Measurements from ENCODE around the gene BASP1. TPM values are rescaled to one million over a fixed set of nuclear protein-coding genes. Genes with fewer than 3 reads are reported as not detected.
"Not testable (repeated sequence)": the region's sequence is repeated elsewhere in the genome, so short reads cannot be mapped to it uniquely, and the experiment has no call there.

BASP1 gene
- polyA plus RNA-seq, 1 donor = 27.0 TPM

- no peak for DNase-seq (ENCODE audit: low read depth)
Observed at GRCh38 chr5:17190799-17191391, 26.5 kb upstream of the BASP1 start.

DNA sequence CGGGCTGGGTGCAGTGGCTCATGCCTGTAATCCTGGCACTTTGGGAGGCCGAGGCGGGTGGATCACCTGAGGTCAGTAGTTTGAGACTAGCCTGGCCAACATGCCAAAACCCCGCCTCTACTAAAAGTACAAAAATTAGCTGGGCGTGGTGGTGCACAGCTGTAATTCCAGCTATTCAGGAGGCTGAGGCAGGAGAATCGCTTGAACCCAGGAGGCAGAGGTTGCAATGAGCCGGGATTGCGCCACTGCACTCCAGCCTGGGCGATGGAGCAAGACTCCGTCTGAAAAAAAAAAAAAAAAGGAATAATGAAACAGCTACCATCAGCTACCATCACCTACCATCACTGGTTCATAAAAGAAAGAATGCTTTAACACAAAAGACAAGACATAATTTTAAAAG, 25.9 kb upstream of the BASP1 start:
- not testable (repeated sequence) for DNase-seq (ENCODE audit: low read depth)

DNA sequence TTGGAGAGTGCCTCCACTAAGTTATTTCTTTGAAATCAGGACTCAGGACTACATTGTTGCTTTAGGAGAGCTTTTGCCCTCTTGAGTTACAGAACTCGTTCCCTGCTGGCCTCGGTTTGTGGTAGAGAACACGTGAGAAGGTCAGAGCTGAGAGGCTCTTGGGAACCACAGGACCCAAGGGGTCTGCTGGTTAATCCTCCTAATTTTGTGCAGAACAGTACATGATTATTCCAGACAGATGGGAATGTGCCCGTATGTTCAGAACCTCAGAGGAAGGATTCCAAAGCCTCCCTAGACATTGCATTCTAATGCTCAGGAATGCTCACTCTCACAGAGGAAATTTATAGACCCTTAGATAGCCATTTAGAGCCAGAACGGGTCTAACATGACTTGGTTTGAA, 25.2 kb upstream of the BASP1 start:
- DNase-seq (ENCODE audit: low read depth) = no peak

DNA sequence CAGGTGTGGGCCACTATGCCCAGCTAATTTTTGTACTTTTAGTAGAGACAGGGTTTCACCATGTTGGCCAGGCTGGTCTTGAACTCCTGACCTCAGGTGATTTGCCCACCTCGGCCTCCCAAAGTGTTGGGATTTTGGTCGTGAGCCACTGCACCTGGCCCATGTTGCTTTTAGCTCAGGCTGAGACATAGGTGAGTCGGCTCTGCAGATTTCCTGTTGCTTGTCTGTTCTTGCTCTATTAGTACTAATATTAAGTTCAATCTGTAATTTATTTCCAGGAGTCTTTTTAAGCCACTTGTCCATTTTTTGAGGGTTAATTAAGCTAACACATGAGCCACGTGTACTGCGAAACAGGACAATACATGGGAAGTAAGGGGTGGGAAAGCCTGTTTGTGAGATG, 21.4 kb upstream of the BASP1 start:
- DNase-seq (ENCODE audit: low read depth) = no peak

DNA sequence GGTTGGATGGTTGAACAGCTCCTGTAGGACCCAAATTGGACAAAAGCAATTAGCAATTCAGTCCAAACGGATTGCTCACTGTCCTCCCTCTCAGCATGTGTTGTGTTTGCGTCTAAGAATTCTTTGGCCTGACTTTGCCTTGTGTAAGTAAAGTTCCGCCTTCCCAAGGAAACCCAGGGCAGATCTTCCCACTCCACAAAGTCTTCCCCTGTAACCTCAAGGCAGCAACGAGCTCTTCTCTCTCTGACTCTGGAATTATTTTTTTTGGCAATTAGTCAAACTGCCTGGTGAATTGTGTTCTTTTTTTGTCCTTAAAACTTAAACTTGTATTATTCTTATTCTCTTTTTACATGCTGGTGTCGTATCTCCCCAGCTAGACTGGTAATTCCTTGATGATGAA, 20.7 kb upstream of the BASP1 start:
- DNase-seq (ENCODE audit: low read depth) = no peak

GRCh38 chr5:17203329-17204132, 13.9 kb upstream of the BASP1 start:
- DNase-seq (ENCODE audit: low read depth) = no peak

- DNase-seq (ENCODE audit: low read depth) = no peak
Observed at GRCh38 chr5:17204133-17204489, 13.3 kb upstream of the BASP1 start.

- no peak for DNase-seq (ENCODE audit: low read depth)
Observed at GRCh38 chr5:17206021-17206420, 11.4 kb upstream of the BASP1 start.

DNA sequence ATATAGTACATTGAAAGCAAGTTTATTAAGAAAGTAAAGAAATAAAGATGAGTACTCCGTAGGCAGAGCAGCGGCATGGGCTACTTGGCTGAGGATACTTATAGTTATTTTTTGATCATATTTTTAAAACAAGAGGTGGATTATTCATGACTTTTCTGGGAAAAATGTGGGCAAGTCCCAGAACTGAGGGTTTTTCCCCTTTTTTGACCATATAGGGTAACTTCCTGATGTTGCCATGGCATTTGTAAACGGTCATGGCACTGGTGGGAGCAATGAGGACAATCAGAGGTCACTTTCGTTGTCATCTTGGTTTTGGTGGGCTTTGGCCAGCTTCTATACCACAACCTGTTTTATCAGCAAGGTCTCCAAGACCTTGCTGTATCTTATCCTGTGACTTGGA, 5.2 kb upstream of the BASP1 start:
- no peak for DNase-seq (ENCODE audit: low read depth)

DNA sequence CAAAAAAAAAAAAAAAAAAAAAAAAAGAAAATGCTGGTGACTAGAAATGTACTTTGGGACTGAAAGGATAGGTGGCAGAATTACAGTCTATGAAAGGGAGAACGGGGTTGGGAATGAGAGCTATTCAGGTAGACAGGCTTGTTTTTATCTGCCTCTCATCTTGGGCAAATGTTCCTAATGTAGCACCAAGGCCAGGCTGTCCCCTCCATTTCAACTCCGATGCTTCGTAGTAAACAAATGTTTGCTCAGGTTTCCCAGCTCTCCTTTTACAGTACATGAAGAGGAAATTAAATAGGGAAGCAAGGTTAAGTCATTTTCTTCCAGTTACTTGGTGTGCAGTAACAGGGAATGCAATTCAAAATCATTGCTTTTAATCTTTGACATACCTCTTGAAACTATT, 4.4 kb upstream of the BASP1 start:
- DNase-seq (ENCODE audit: low read depth) = no peak

- no peak for DNase-seq (ENCODE audit: low read depth)
Observed at GRCh38 chr5:17213938-17214337, 3.5 kb upstream of the BASP1 start.

- no peak for DNase-seq (ENCODE audit: low read depth)
Observed at GRCh38 chr5:17214893-17215292, 2.5 kb upstream of the BASP1 start.

DNA sequence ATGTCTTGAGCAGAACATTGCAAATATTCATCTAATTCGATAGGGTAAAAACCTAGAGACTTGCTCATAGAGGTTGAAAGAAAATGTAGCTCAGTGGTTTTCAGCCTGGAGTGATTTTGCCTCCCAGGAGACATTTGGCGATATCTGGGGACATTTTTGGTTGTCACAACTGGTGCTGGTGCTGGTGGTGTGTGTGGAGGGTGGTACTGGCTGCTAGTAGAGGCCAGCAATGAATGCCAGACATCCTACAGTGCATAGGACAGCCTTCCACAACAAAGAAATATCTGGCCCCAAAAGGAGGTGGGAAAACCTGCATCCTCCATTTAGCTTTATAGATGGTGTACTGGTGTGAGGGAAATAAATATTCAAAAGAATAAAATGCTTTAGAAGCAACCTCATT, 2.1 kb upstream of the BASP1 start:
- DNase-seq (ENCODE audit: low read depth) = no peak

DNA sequence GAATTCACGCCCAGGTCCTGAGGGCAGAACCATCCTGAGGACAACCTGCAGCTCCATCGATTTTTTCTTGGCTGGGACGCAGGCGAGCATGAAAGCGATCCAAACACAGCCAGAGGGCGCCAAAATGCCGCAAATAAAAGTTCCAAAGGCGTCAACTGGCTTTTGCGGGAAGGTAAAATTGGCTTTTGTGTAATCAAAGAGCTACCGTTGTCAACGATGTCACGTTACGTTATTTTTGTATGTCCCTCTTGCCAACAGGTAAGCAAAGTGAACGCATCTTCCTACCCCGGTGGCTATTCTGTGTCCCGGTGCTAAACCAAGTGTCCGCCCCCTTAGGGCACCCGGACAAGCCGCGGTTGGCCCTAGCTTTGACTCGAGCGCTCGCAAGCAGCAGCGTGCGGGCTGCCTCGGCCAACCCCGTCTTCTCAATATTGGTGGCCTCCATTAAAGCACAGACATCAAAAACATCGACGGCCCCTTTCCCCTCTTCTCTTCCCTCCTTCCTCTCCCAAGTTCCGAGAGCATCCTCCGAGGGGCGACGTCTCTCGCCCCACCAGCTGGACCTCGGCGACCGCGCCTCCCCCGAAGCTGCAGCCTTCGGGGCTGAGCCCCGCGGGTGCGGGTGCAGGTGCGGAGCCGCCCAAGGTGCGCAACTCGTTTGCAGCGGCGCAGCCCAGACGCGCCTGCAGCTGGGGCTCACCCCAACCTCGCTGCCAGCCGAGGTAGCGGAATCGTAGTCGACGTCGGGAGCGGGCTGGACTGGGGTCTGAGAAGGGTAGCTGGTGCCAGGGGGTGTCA, 1.1 kb upstream of the BASP1 start:
- DNase-seq (ENCODE audit: low read depth) = peak; percentile 68

DNA sequence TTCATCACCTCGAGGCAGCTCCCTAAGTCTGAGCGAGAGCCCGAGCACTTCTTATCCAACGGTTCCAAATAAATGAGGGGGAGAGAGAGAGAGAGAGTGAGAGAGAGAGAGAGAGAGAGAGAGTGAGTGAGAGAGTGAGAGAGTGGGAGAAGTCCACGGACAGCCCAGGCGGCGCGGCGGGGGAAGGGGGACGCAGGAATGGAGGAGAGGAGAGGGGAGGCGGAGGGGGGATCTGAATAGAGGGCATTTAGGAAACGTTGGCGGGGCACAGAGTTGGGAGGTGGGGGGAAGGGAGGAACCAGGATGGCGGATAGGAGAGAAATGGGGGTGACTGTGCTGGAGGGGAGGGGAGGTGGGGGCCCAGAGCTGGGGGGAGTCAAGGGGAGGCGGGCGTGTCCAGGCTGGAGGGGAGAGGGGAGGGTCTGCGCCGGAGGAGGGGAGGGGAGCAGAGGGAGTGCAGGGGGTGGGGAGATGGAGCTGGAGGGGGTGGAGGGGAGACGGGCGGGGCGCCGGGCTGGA, 398 bp upstream of the BASP1 start:
- DNase-seq (ENCODE audit: low read depth) = no peak

- no peak for DNase-seq (ENCODE audit: low read depth)
Observed at GRCh38 chr5:17218353-17219005, 1.0 kb downstream of the BASP1 start.

- DNase-seq (ENCODE audit: low read depth) = no peak
Observed at GRCh38 chr5:17219006-17219422, 1.6 kb downstream of the BASP1 start.

DNA sequence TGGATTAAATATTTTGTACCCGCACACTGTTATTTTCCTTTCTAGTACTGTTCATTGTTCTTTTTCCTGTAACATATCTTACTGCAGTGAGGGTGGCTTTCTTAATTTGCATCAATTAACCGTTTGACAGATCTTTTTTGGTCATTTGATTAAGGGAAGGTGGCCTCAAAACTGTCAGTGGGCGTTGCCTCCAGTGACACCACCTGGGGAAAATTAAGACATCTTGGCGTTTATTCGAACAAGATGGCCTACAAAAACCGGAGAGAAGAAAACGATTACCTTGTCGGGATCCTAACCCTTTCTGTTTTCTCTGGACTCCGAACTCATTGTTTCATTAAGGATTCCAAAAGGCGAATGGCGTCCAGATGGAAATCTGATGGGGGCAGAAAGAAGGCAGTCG, 2.0 kb downstream of the BASP1 start:
- no peak for DNase-seq (ENCODE audit: low read depth)

GRCh38 chr5:17219992-17220391, 2.6 kb downstream of the BASP1 start:
- DNase-seq (ENCODE audit: low read depth) = no peak

GRCh38 chr5:17220469-17220868, 3.0 kb downstream of the BASP1 start:
- no peak for DNase-seq (ENCODE audit: low read depth)

DNA sequence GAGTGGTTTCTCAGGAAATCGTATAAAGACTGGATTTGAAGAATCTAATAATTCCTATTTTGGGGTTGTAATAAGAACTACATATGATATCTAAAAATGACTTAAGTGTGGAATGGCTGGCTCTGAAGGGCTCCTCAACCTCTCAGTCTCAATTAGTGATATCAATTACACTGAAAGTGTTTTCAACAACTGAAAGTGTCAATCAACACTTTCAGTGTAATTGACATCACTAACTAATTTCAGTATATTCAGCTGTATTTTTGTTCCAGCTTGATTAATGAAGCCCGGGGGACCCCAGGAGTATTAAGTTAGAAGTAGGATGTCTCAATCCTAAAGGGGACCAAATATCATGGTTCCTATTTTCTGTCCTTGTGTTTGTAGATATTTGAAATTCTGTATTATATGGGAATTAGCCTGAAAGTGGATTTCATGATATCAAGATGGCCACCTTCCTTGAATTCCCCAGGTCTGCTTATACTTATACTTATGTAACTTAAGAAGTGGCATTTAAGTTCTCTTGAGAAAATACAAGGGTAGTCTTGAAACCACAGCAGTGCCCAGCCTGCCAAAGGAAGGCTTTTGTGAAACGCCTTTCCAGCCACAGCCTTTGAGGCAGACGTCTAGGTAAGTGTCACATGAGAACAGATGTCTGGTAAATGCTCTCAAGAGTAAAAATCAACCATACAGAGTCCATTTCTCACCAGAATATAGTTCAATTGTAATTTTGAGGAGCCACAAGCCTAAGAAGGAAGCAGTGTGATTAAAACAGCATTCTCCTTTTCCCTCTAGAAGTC, 4.6 kb downstream of the BASP1 start:
- DNase-seq (ENCODE audit: low read depth) = no peak
